SU-DHL-6 (cell line): Measurements from ENCODE around the gene TACC3.

Experiments used
- H2AFZ ChIP-seq: fragments of 200-600 bp; sonication (generic); 2 replicates; pipeline ENCODE4 v1.6.1; 2014; ENCODE audit warnings: low read depth, mild to moderate bottlenecking, moderate library complexity, mixed read lengths, antibody characterized with exemption, low read length; ENCODE audit not compliant: severe bottlenecking
- H3F3A ChIP-seq: fragments of 200-600 bp; shearing (Covaris generic); 2 replicates; pipeline ENCODE4 v1.6.0; 2016; ENCODE audit warnings: antibody characterized with exemption, mild to moderate bottlenecking; ENCODE audit not compliant: insufficient read depth
- H3K27ac ChIP-seq: fragments of 200-600 bp; sonication (generic); 2 replicates; pipeline ENCODE4 v1.5.1; 2016; ENCODE audit warnings: low read depth, mild to moderate bottlenecking, low read length, moderate library complexity, mixed read lengths
- H3K27me3 ChIP-seq: fragments of 200-600 bp; sonication (generic), shearing (Covaris generic); 2 replicates; pipeline ENCODE4 v1.6.0; 2014; ENCODE audit warnings: mild to moderate bottlenecking, low read length
- H3K36me3 ChIP-seq: fragments of 200-600 bp; sonication (generic); 2 replicates; pipeline ENCODE4 v1.6.1; 2014; ENCODE audit warnings: mild to moderate bottlenecking, low read length, mixed read lengths
- H3K4me2 ChIP-seq: fragments of 300-600, 200-600 bp; shearing (Covaris generic), sonication (generic); 2 replicates; pipeline ENCODE4 v1.6.0; 2014; ENCODE audit warnings: low read length, low read depth, mild to moderate bottlenecking; ENCODE audit not compliant: poor library complexity, severe bottlenecking
- H3K4me3 ChIP-seq: fragments of 200-600 bp; sonication (generic); 2 replicates; pipeline ENCODE4 v1.5.1; 2014; ENCODE audit warnings: antibody characterized with exemption, low read length, mild to moderate bottlenecking, mixed read lengths; ENCODE audit not compliant: insufficient read depth, poor library complexity, severe bottlenecking
- H3K79me2 ChIP-seq: fragments of 200-600 bp; sonication (generic); 2 replicates; pipeline ENCODE4 v1.6.1; 2014; ENCODE audit warnings: mild to moderate bottlenecking, low read length, moderate library complexity; ENCODE audit not compliant: insufficient read depth
- H3K9ac ChIP-seq: fragments of 200-600 bp; sonication (generic); 2 replicates; pipeline ENCODE4 v1.7.0; 2014; ENCODE audit warnings: mild to moderate bottlenecking, low read length
- H3K9me2 ChIP-seq: fragments of 200-600 bp; sonication (generic); replicated peaks from 2 replicates; pipeline ENCODE4 v1.6.1; 2014; ENCODE audit warnings: low read length; ENCODE audit not compliant: insufficient read depth
- H3K9me3 ChIP-seq: fragments of 200-600 bp; sonication (generic); 2 replicates; pipeline ENCODE4 v1.6.1; 2014; ENCODE audit warnings: low read length, mixed read lengths; ENCODE audit not compliant: insufficient read depth
- H4K20me1 ChIP-seq: fragments of 200-600 bp; sonication (generic); 2 replicates; pipeline ENCODE4 v1.6.1; 2014; ENCODE audit warnings: low read depth, mild to moderate bottlenecking, antibody characterized with exemption, low read length, moderate library complexity, mixed read lengths
- EZH2phosphoT487 ChIP-seq: fragments of 200-600 bp; sonication (generic), shearing (Covaris generic); conservative IDR thresholded peaks from 2 replicates; pipeline ENCODE4 v1.6.1; 2018; ENCODE audit warnings: mild to moderate bottlenecking, antibody characterized with exemption, low read length, moderate library complexity, mixed read lengths
- TF ChIP-seq, protein P1 (sequence below): fragments of 200-600 bp; sonication (generic); IDR thresholded peaks from one replicate; pipeline ENCODE4 v1.5.1; 2017; ENCODE audit warnings: antibody characterized with exemption, mild to moderate bottlenecking, low read length, moderate library complexity; ENCODE audit not compliant: insufficient read depth, poor library complexity, severe bottlenecking

Gene TACC3

DNA sequence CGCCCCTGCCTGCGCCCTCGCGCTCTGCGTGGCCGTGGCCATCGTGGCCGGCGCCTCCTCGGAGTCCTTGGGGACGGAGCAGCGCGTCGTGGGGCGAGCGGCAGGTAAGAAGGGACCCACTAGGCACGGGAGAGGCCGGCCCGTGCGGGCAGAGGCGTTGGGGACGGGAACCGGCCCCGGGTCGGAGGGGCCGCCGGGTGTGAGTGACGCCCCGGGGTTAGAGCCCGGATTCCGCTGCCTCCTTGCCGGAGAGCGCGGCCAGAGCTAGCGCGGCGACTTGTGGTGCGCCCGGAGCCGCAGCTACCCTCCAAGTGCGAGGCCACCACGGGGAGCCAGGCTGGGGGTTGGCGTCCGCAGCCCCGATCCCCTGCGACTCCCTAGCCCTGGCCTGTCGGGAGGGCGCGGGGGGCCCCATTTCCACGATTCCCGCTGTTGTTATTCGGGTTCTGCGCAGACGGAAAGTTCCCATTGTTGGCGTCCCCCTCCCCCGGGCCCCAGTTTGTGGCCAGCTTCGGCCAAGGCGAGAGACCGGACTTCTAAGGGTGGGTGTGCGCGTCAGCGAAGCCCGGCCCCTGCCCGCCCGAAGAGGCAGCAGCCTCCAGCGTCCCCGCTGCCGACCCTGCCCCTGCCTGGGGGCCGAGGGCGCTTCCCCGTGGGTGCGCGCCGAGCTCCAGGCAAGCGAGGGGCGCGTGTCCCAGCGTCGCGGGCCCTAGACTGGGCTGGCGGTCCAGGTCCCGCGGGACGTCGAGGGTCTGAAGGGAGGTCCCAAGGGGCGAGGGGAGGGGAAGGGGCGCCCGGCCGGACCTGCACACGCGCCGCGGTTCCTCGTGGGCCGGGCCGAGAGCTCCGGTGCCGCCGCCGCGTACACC is 72.9 kb downstream of the TACC3 start:
- H3K9ac ChIP-seq = no peak overlapping the region
- H3K9me2 ChIP-seq = no peaks in the 10 kb centered on the region
- TF ChIP-seq, protein P1, sequence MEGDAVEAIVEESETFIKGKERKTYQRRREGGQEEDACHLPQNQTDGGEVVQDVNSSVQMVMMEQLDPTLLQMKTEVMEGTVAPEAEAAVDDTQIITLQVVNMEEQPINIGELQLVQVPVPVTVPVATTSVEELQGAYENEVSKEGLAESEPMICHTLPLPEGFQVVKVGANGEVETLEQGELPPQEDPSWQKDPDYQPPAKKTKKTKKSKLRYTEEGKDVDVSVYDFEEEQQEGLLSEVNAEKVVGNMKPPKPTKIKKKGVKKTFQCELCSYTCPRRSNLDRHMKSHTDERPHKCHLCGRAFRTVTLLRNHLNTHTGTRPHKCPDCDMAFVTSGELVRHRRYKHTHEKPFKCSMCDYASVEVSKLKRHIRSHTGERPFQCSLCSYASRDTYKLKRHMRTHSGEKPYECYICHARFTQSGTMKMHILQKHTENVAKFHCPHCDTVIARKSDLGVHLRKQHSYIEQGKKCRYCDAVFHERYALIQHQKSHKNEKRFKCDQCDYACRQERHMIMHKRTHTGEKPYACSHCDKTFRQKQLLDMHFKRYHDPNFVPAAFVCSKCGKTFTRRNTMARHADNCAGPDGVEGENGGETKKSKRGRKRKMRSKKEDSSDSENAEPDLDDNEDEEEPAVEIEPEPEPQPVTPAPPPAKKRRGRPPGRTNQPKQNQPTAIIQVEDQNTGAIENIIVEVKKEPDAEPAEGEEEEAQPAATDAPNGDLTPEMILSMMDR = no peak
- TF ChIP-seq EZH2phosphoT487 = no peak
- no peaks in the 10 kb centered on the region for H3K27me3 ChIP-seq
- H3F3A ChIP-seq = no peaks in the 10 kb centered on the region
- H4K20me1 ChIP-seq = no peaks in the 10 kb centered on the region
- H3K36me3 ChIP-seq = no peaks in the 10 kb centered on the region
- H3K79me2 ChIP-seq = no peaks in the 10 kb centered on the region
- no peak overlapping the region for H3K27ac ChIP-seq
- no peak overlapping the region for H3K4me3 ChIP-seq
- no peak overlapping the region for H2AFZ ChIP-seq
- no peaks in the 10 kb centered on the region for H3K9me3 ChIP-seq
- H3K4me2 ChIP-seq = no peak overlapping the region
